NCI-H526 (cell line): ENCODE measurements around the gene DUSP8.
A peak's percentile ranks its signal among the peaks of the same experiment; 100 is the strongest.
"Not testable (repeated sequence)": the region's sequence is repeated elsewhere in the genome, so short reads cannot be mapped to it uniquely, and the experiment has no call there.

Experiments used
- DNase-seq, 2 experiments: peaks; one replicate each; lab custom pipeline; 2025; lab: John Stamatoyannopoulos, UW

Gene DUSP8

GRCh38 chr11:1572197-1573076, at the start of gene DUSP8:
DUSP8 (minus strand) TSS chr11:1572271; CDS start chr11:1565826, 6,445 bp downstream.
- DNase-seq, result peak; percentile 29 to 92

GRCh38 chr11:1619449-1619848, 47.4 kb upstream of the DUSP8 start:
- DNase-seq, result no peak

GRCh38 chr11:1618231-1618630, 46.2 kb upstream of the DUSP8 start:
- no peak for DNase-seq

DNA sequence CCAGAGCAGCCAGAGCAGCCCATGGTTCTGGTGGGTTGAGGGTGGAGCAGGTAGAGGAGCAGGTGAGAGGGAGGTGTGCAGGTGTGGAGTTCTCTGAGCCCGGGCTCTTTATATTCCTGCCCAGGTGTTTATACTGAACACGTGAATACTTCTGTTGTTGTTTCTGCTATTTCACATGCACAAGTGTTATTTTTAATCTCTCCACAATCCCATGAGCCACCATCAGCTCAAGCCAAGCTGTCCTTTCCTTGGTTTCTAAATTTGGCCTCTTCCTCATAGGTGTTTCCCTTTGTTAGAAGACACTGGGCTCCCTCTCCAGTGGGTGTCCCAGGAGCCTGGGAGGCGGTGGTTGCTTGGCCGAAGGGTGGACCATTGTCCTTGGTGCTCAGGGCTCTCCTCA, 36.3 kb upstream of the DUSP8 start, which contains the start of gene KRTAP5-3:
Gene KRTAP5-3 (minus strand): TSS at position 101 of the 400 bp plus-strand sequence. CDS start 78 bp downstream, at position 23.
- no peak for DNase-seq

- DNase-seq, result not testable (repeated sequence)
These were observed 35.8 kb upstream of the DUSP8 start for GRCh38 chr11:1607901-1608300.

DNA sequence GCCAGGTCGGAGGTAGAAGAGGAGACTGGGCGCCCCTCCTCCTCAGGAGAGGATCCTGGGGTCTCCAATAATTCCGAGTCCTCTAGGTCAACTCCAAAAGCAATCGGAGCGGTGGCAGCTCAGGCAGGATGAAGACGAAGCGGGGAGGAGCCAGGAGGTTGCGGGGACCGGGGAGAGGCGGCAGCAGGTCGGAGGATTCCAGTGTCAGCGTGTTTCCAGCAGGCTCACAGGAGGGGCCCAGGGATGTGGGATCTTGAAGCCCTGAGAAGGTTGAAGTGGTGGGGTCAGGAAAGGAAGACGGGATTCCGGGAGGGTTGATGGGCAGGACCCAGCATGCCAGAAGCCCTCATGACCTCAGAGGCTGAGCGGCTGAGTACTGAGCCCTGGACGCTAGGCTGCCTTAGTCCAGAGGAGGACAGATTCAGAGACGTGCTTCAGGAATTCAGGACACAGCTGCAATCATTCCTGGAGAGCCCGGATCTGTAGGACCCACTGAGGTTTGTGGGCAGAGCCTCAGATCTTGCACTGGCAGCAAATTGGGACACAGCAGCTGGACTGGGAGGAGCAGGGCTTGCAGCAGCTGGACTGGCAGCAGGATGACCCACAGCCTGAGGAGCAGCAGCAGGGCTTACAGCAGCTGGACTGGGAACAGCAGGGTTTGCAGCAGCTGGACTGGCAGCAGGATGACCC, 35.2 kb upstream of the DUSP8 start:
- DNase-seq, result not testable (repeated sequence)

DNA sequence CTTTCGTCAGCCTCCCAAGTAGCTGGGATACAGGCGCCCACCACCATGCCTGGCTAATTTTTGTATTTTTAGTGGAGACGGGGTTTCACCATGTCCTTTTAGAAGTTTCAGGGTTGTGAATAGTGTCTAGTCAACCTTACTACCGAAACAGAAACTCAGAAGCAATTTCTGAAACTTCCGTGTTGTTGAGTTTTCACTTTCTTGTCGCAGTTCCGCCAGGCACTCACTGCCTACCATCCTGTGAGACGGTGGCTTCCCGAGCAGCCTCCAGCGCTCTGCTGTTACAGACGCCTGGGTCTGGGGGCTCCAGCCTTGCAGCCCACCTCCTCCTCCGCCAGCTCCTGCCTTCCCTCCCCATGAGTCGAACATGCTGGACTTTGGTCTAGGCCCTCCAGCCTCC, 33.9 kb upstream of the DUSP8 start:
- not testable (repeated sequence) for DNase-seq

GRCh38 chr11:1604711-1605110, 32.6 kb upstream of the DUSP8 start:
- DNase-seq, result no peak

DNA sequence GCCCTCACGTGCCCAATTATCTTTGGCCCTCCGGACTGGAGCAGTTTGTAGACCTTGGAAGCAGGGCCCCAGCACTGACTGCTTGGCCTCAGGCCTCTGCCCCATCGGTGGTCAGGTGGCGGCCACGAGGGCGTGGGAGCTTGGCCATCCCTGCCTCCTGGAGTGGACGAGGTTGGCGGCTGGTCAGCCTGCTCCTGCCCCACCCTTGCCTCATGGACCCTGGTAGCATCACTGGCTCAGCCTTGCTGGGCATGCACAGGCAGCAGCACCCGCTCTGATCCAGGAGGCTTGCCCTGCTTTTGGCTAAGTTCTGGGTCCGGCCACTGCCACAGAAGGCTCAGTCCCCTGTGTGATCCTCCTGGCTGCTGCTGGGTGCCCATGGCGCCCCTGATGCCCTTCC, 32.1 kb upstream of the DUSP8 start:
- no peak for DNase-seq

DNA sequence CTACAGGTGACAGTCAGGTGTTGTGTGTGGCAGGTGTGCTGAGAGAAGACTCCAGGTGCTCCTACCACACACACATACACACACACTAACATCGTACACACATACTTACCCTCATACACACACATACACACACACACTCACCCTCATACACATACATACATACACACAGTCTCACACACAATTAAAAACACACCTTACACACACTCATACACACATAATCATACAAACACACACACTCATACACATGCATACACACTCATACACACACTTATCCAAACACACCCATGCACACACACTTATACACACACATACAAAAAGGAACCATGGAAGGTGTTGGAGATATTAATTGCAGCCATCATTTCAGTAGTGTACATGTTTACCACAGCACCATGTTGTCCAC, 31.6 kb upstream of the DUSP8 start:
- no peak for DNase-seq

DNA sequence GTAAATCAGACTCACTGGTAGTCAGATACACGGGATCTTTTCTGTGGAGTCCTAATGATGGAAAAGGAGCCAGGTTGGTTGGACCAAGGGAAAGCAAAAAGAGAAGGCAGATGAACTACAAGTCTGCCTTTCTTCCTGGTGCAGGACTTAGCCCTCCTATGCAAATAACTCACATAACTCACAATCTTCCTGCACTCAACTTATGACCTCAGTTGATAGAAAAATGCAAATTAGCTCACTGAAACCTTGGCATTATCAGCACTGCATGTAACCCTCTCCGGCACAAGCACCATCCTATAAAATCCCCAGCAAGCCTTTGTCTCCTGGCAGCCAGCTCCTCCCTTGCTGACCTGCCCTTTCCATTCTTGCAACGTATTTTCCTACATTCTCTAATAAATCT, 29.6 kb upstream of the DUSP8 start:
- peak; percentile 86 to 92 for DNase-seq

DNA sequence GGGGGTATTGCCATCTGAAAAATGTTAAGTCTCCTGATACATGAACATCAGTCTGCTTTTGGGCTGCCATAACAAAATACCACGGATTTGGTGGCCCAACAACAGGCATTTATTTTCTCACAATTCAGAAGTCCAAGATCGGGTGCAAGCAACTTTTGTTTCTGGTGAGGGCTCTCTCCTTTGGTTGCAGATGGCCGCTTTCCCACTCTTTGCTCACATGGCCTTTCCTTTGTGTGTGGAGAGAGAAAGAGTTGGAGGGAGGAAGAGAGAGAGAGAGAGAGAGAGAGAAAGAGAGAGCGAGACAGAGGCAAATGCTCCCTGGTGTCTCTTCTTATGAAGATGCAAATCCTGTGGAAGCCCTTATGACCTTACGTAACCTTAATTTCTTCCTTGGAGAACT, 28.6 kb upstream of the DUSP8 start:
- DNase-seq, result no peak

DNA sequence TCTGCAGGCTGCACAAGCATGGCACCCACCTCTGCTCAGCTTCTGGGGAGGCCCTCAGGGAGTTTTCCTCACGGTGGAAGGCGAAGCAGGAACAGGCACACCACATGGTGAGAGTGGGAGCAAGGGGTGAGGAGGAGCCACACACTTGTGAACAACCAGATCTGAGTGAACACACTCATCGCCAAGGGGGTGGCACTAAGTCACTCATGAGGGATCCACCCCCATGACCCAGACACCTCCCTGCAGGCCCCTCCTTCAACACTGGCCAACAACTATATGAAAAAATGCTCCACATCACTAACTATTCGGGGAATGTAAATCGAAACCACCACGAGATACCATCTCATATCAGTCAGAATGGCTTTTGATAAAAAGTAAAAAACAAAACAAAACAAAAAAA, 26.7 kb upstream of the DUSP8 start:
- DNase-seq, result no peak

DNA sequence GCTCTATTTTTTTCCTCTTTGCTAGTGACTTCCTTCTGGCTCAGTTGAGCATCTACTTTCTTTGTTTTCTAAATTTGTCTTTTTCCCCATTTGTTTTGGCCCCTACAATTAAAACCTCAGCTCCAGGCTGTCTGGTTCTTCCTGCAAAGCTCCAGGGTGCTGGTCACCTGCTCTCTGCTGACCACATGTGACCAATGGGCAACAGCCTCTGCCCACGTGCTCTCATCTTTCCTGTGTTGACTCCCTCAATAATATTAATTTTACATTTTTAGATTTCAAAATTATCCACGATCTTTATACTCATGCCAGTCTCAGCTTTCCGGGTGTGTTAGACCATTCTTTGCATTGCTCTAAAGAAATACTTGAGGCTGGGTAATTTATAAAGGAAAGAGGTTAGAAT, 26.3 kb upstream of the DUSP8 start:
- DNase-seq, result not testable (repeated sequence)

DNA sequence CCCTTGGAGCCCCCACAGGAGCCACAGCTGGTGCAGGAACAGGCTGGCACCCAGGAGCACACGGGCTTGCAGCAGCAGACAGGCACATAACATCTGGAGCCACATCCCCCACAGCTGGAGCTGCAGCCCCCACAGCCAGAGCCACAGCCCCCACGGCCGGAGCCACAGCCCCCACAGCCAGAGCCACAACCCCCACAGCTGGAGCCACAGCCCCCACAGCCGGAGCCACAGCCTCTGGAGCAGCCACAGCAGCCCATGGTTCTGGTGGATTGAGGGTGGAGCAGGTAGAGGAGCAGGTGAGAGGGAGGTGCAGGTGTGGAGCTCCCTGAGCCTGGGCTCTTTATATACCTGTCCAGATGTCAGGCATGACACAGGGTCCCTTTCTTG, 25.9 kb upstream of the DUSP8 start, which contains the start of gene KRTAP5-2:
Gene KRTAP5-2 (minus strand): TSS at position 301 of the 387 bp plus-strand sequence. CDS start 44 bp downstream, at position 257.
- DNase-seq, result no peak

GRCh38 chr11:1597331-1597993, 25.4 kb upstream of the DUSP8 start:
- no peak for DNase-seq

GRCh38 chr11:1596576-1597121, 24.6 kb upstream of the DUSP8 start:
- DNase-seq, result not testable (repeated sequence)

GRCh38 chr11:1595994-1596575, 24.0 kb upstream of the DUSP8 start:
- DNase-seq, result peak in 1 of 2 experiments; percentile 29

GRCh38 chr11:1592628-1593027, 20.6 kb upstream of the DUSP8 start:
- DNase-seq, result no peak

GRCh38 chr11:1589996-1590395, 17.9 kb upstream of the DUSP8 start:
- no peak for DNase-seq

DNA sequence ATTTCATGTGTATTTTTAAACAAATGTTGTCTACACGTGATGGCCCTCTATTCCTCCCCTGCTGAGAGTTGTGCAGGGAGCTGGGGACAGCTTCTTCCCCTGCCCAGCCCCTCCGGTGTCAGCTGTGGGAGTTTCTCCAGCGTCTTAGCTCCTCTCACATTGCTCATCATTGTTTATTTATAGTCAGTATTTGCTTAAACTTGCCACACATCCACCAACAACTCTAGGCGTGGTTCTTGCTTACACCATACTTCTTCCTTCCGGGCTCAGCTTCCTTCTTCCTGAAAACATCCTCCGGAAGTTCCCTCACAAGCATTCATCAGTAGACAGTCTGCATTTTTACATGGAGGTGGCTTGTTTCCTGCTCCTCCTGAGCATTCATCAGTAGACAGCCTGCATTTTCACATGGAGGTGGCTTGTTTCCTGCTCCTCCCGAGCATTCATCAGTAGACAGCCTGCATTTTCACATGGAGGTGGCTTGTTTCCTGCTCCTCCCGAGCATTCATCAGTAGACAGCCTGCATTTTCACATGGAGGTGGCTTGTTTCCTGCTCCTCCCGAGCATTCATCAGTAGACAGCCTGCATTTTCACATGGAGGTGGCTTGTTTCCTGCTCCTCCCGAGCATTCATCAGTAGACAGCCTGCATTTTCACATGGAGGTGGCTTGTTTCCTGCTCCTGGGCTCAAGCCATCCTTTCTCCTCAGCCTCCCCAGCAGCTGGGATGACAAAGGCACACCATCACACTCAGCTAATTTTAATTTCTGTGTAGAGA, 17.3 kb upstream of the DUSP8 start:
- not testable (repeated sequence) for DNase-seq
